ENCODE measurements around the gene TIAM2.

The TIAM2 gene

GRCh38 chr6:155263373-155264063, 268.4 kb downstream of the TIAM2 start, which contains the start of gene CLDN20:
Gene CLDN20, plus strand, starts transcription at chr6:155264013. Its CDS starts 11,707 bp downstream, at chr6:155275720.
- no peak for DNase-seq (ENCODE audit: low read depth)

DNA sequence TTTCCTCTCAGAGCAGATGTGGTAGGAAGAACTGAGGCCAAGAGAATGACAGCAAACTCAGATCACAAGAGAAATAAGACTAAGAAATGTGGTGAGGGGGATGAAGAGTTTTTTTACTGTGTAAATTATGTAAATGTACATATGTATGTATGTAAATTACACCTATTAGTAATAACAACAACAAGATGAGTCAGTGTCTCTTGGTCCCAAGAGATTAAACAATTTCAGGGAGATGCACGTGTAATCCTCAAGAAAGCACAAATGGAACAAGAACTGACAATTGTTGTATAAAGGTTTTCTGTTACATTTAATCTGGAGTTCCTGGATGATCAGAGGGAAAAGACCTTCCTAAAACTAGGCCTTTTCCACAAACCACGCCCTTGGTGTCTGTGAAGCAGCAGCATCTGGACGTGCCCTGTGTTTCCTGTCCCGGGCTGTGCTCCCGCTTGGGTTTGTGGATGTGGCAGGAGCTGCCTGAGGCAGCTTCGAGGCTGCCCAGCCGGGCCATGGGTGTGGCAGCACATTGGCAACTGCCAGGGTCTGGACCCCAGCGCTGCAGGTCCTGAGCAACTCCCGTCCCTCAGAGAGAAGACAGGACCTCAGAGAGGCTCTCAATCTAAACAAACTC, 269.7 kb downstream of the TIAM2 start:
- peak; percentile 62 for DNase-seq (ENCODE audit: low read depth)

- no peak for DNase-seq (ENCODE audit: low read depth)
These were observed 270.9 kb downstream of the TIAM2 start for GRCh38 chr6:155265843-155266535.

DNA sequence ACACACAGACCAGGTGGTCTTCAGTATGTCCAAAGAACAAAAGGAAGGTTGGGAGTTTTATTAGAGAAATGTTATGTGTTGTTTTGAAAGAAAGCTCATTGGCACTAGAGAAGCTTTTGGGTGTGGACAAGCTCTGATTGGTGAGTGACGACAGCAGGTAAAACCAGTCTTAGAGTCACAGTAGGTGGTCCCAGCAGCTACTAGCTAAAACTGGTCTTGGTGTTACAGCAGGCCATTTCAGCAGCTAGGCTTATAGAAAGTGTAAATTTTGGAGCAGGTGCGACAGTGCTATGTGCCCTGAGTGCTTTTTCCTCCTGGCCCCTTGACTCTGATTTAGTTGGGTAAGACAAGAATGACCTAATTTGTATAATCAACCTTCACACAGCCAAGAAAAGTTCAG, 272.3 kb downstream of the TIAM2 start:
- no peak for DNase-seq (ENCODE audit: low read depth)

DNA sequence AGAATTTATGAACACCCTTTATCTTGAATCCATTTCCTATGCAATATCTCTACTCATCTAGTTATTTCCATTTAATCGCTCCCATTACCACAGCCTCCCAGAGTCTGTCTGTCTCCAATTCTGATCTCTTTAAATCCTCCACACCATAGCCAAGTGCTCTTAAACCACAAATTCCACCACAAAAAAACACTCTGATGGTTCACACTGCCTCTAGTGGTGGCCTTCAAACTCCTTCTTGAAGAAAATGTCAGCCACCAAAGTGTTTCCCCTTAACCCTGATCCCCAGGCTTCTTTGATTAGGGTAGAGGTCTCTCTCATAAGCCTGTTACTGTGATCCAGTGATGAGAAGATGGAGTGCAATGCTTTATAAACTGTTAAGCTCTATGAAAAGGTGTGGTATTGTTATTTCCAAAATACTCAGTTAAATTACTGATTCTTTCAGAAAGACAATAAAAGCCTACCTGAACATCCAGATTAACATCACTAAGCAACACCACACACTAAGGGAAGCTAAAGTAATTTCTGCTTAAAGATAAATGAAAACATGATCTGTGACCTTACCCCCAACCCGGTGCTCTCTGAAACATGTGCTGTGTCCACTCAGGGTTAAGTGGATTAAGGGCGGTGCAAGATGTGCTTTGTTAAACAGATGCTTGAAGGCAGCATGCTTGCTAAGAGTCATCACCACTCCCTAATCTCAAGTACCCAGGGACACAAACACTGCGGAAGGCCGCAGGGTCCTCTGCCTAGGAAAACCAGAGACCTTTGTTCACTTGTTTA, 273.2 kb downstream of the TIAM2 start:
- peak; percentile 44 for DNase-seq (ENCODE audit: low read depth)

GRCh38 chr6:155269765-155270164, 274.6 kb downstream of the TIAM2 start:
- DNase-seq (ENCODE audit: low read depth), result no peak

- DNase-seq (ENCODE audit: low read depth), result no peak
These were observed 275.5 kb downstream of the TIAM2 start for GRCh38 chr6:155270561-155271091.

- DNase-seq (ENCODE audit: low read depth), result no peak
These were observed 276.0 kb downstream of the TIAM2 start for GRCh38 chr6:155271145-155271544.

DNA sequence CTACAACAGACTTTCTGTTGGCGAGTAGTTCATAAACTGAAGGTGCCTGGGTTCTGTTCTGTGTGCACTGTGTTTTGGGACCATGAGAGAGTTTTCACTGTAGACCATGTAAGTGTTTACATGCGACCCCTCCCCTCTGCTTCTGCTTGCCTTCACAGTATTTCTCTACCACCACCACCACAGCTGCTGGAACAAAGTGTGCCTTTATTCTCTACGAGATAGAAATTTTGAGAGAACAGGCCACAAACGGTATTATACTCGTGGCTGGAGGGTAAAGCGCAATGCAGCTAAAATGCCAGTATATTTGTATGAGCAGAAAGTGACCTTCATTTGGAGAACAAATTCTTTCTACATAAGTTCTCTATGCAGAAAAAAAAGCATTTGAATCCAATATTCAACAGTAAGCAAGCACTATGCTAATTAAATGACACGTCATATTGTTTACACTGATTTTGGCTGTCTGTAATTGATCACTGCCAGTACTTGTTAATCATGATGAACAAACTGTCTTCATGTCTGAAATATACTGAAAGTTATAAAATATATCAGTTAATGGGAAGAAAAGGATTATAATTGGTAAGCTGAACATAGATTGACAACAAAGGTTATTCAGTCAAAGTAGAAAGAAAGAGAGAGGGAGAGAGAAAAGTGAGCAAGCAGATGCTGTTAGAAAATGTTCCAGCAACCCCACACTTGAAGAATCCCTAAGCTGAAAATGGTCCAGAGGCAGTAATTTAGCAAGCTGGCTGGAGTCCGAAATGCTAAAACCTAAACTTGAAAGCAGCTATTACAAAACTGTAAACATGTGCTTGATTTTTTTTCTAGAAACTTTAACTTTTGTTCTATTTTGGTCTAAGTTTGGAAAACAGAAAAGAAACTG, 277.5 kb downstream of the TIAM2 start:
- peak; percentile 79 for DNase-seq (ENCODE audit: low read depth)

DNA sequence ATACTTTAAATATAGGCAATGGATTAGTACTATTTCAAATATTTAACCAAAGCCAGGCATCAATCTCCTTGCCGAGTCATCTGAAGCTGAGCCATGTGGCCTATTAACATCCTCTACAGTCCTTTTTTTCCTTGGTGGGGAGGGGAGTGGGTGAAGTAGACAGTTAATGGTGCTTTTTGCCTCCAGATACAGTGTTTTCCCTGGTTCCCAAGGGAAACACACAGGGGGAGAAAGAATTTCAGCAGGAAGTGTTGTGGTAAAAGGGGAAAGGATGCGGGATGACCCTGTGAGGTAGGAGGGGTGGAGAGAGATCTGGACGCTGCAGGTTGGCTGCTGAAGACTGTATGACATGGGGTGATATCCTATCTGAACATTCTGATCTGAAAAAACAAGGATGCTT, 278.3 kb downstream of the TIAM2 start:
- DNase-seq (ENCODE audit: low read depth), result peak; percentile 53

DNA sequence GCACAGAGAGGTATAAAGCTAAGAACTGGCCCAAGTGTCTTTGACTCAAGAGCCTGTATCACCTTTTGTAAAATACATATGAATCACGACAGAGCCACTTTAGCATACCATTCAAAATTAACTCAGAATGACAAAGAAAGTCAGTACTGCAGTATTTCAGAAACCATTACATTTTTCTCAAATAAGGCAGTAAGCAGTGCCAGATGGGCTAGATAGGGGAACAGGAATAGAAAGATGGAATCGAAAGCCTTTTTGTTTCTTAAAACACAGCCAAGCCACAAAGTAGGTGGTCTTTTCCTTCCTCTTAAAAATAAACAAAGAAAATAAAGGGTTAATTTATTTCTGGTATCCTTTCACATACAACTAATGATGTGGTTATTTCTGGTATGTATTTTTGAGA, 279.0 kb downstream of the TIAM2 start:
- DNase-seq (ENCODE audit: low read depth), result peak; percentile 9

- DNase-seq (ENCODE audit: low read depth), result peak; percentile 49
These were observed 279.4 kb downstream of the TIAM2 start for GRCh38 chr6:155274533-155274932.

GRCh38 chr6:155275808-155276480, 280.8 kb downstream of the TIAM2 start:
- DNase-seq (ENCODE audit: low read depth), result no peak

GRCh38 chr6:155276638-155277037, 281.5 kb downstream of the TIAM2 start:
- no peak for DNase-seq (ENCODE audit: low read depth)

- DNase-seq (ENCODE audit: low read depth), result no peak
These were observed 283.4 kb downstream of the TIAM2 start for GRCh38 chr6:155278319-155279049.

GRCh38 chr6:155284775-155285174, 289.7 kb downstream of the TIAM2 start:
- no peak for DNase-seq (ENCODE audit: low read depth)

DNA sequence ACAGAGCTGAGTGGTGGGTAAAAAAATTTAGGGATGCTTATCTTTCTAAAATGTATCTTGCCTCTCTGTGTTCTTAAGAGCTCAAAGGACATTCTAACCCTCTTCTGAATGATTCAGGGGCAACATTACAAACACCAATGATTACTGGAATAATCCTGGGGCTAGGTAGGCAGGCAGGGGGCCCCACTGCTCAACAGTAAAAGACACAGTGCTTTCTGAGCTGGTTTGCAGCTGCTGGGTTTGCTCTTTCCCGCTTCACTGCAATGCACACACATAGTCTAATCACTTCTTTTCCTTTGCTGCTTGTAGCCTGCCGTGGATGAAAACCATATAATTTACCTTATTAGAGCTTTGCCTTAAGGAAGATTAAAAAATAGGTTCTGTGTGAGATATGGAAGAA, 292.6 kb downstream of the TIAM2 start:
- DNase-seq (ENCODE audit: low read depth), result no peak

DNA sequence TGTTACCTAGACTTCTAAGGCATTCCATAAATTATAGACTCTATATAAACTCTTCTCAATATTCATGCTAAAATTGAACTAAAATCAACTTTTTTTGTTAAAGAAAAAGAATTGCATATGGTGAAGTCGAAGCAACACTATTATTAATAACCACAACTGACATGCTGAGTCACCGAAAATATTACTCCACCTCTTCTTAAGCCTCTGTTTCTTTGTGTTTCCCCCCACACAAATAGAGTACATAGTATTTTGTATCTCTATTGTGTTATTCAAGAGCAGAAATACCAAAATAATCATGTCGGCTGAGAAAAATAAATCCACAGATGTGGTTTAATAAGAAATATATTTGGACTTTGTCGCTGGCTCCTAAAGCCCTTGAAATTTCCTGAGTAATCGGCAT, 295.4 kb downstream of the TIAM2 start:
- no peak for DNase-seq (ENCODE audit: low read depth)

GRCh38 chr6:155291291-155291690, 296.2 kb downstream of the TIAM2 start:
- DNase-seq (ENCODE audit: low read depth), result no peak

GRCh38 chr6:155292711-155293110, 297.6 kb downstream of the TIAM2 start:
- DNase-seq (ENCODE audit: low read depth), result no peak
